ENCODE measurements around the gene SLC12A5.

SLC12A5 gene

GRCh38 chr20:46006022-46006705 lies 22.9 kb upstream of the SLC12A5 start:
- DNase-seq (ENCODE audit: low read depth in 2 of 2, low spot score in 1 of 2): no peak

DNA sequence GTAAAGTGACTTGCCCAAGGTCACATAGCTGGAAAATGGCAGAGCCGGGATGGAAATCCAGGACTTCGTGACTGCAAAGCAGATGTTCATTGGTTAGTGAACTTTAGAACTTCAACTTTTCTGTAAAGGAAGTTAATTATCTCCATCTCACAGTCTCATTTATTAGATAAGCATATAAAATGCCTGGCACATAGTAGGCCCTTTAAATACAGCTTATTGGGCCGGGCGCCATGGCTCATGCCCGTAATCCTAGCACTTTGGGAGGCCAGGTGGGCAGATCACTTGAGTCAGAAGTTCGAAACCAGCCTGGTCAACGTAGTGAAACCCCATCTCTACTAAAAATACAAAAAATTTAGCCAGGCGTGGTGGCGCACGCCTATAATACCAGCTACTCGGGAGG lies 22.1 kb upstream of the SLC12A5 start:
- no peak for DNase-seq (ENCODE audit: low read depth in 2 of 2, low spot score in 1 of 2)

- DNase-seq (ENCODE audit: low read depth in 2 of 2, low spot score in 1 of 2): no peak
Measured at GRCh38 chr20:46007671-46008070, 21.3 kb upstream of the SLC12A5 start.

- no peak for DNase-seq (ENCODE audit: low read depth in 2 of 2, low spot score in 1 of 2)
Measured at GRCh38 chr20:46009816-46010215, 19.2 kb upstream of the SLC12A5 start.

DNA sequence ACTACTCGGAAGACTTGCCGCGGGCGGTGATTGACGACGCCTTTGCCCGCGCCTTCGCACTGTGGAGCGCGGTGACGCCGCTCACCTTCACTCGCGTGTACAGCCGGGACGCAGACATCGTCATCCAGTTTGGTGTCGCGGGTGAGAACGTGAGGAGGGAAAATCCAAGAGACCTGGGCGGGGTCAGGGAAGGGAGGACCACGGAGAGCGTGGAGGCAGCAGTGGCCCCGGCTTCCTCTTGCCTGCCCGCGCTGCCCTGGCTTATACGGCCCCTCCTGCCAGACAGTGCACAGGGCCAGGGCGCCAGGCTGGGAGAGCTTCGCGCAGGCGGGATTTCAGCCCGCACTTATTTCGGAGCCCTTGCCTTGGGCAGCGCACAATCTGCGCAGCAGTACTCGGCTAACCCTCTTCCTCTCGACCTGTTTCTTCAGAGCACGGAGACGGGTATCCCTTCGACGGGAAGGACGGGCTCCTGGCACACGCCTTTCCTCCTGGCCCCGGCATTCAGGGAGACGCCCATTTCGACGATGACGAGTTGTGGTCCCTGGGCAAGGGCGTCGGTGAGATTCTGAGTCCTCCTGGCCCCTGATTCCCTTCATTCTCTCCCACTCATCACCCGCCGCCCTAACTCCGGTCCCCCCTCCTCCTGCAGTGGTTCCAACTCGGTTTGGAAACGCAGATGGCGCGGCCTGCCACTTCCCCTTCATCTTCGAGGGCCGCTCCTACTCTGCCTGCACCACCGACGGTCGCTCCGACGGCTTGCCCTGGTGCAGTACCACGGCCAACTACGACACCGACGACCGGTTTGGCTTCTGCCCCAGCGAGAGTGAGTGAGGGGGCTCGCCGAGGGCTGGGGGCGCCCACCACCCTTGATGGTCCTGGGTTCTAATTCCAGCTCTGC lies 18.3 kb upstream of the SLC12A5 start:
- no peak for DNase-seq (ENCODE audit: low read depth in 2 of 2, low spot score in 1 of 2)

DNA sequence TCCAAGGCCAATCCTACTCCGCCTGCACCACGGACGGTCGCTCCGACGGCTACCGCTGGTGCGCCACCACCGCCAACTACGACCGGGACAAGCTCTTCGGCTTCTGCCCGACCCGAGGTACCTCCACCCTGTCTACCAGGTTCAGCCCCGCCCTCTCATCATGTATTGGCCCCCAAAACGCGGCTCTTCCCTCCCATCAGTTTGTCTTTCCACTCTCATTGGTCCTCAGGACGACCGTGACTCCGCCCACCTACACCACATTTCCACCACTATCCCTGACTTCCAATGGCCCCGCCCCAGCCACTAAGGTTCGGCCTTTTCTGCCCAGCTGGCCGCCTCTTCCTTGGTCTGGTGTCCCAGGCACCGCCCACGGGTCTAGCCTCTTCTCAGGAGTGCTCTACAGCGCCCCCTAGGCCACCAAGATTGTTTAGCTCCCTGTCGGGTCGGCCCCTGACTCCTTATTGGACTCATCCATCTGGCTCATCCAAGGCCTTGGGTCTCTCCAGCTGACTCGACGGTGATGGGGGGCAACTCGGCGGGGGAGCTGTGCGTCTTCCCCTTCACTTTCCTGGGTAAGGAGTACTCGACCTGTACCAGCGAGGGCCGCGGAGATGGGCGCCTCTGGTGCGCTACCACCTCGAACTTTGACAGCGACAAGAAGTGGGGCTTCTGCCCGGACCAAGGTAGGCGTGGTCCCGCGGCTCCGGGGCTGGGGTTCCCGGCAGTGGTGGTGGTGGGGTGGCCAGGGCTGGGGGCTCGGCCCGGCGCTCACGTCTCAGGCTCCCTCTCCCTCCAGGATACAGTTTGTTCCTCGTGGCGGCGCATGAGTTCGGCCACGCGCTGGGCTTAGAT lies 17.2 kb upstream of the SLC12A5 start:
- no peak for DNase-seq (ENCODE audit: low read depth in 2 of 2, low spot score in 1 of 2)

- no peak for DNase-seq (ENCODE audit: low read depth in 2 of 2, low spot score in 1 of 2)
Measured at GRCh38 chr20:46012921-46013320, 16.1 kb upstream of the SLC12A5 start.

DNA sequence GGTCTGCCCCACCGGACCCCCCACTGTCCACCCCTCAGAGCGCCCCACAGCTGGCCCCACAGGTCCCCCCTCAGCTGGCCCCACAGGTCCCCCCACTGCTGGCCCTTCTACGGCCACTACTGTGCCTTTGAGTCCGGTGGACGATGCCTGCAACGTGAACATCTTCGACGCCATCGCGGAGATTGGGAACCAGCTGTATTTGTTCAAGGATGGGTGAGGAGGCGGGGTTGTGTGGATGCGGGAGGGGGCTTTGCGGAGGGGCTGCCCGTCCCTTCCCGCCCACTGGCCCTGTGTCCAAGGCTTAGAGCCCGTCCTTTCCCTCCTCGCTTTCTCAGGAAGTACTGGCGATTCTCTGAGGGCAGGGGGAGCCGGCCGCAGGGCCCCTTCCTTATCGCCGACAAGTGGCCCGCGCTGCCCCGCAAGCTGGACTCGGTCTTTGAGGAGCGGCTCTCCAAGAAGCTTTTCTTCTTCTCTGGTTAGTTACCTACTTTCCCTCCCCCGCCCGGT lies 15.6 kb upstream of the SLC12A5 start:
- DNase-seq (ENCODE audit: low read depth in 2 of 2, low spot score in 1 of 2): no peak

DNA sequence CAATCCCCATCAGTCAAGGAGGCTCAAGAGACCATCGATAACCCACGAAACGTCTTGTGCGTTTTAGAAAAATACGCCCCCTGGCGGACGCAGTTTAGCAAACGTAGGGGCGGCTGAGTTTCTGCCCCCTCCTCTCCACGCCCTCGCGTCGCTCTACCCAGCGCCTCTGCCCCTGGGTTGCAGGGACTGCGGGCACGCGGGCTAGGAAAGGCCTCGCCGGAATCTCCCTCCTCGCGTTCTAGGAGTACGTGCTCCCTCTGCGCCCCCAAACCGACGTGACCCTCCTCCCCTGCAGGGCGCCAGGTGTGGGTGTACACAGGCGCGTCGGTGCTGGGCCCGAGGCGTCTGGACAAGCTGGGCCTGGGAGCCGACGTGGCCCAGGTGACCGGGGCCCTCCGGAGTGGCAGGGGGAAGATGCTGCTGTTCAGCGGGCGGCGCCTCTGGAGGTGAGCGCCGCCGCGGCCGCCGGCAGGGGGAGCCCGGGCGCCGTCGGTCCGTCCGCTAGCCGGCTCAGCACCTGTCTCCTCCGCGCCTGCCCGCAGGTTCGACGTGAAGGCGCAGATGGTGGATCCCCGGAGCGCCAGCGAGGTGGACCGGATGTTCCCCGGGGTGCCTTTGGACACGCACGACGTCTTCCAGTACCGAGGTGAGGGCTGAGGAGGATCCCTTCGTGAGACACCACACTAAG lies 15.0 kb upstream of the SLC12A5 start:
- DNase-seq (ENCODE audit: low read depth in 2 of 2, low spot score in 1 of 2): peak; percentile 30 to 48

- DNase-seq (ENCODE audit: low read depth in 2 of 2, low spot score in 1 of 2): no peak
Measured at GRCh38 chr20:46014517-46015396, 14.3 kb upstream of the SLC12A5 start.

GRCh38 chr20:46017272-46017671 lies 11.7 kb upstream of the SLC12A5 start:
- no peak for DNase-seq (ENCODE audit: low read depth in 2 of 2, low spot score in 1 of 2)

DNA sequence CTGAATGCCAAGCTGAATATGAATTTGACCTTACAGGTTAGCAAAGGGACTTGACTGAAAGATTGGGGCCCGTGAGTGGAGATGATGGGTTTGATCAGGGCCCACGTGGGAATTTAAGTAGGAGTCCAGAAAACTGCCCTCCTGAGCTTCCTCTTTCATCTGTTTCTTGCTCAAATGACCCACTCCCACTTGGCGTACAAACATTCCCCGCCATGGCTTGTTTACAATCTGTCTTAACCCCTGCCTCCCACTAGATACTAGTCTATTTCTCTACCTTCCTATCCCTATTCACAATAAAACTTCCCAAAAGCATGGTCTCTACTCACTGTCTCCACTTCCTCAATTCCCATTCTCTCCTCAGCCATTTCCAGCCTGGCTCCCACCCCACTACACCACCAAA lies 10.9 kb upstream of the SLC12A5 start:
- DNase-seq (ENCODE audit: low read depth in 2 of 2, low spot score in 1 of 2): no peak

- DNase-seq (ENCODE audit: low read depth in 2 of 2, low spot score in 1 of 2): no peak
Measured at GRCh38 chr20:46018611-46019010, 10.4 kb upstream of the SLC12A5 start.

DNA sequence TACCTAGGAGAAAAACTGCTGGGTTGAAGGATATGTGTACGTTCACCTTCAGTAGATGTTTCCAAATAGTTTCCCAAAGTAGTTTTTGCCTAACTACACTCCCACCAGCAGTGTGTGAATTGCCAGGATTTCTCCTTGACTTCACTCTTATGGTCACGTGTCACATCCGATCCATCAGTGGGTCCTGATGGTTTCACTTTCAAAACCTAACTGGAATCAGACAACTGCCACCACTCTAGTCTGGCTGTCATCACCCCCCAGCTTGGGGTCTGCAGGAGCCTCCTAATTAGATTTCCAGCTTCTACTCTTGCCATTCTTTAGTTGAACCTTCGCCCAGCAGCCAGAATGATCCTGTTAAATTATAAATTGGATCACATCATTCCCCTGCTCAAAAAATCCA lies 8.5 kb upstream of the SLC12A5 start:
- DNase-seq (ENCODE audit: low read depth in 2 of 2, low spot score in 1 of 2): no peak

- DNase-seq (ENCODE audit: low read depth in 2 of 2, low spot score in 1 of 2): no peak
Measured at GRCh38 chr20:46021361-46022359, 7.4 kb upstream of the SLC12A5 start.

DNA sequence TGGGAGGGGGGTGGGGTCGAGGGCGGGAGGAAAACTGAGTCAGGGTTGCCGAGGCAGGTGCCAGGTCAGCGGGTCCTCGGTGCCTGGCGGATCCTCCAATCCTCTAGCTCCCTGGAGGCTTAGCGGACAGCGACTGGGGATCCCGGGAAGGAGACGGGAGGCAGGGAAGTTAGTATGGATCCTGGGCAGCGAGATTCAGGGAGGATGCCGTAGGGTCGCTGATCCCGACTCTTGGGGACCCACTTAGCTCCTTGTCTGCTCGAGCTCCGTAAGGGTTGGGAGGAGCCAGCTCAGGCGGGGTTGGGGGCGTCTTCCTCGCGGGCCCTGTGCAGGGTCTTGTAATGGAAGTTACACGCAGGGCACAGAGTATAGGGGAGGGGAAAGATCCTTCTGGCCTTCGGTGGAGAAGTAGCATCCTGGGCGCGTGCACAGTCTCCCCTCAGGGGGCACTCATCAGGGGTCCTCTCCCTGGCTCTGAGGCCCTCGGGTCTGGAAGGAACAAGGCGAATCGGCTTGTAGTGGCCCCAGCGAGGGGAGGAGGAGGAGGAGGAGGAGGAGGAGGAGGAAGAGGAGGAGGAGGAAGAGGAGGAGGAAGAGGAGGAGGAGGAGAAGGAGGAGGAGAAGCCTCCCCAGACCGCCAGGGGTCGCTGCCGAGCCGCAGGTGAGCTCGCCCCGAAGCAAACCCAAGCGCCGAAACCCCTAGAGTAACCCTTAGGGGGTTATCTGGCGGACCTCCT lies 6.4 kb upstream of the SLC12A5 start:
- peak; percentile 45 to 63 for DNase-seq (ENCODE audit: low read depth in 2 of 2, low spot score in 1 of 2)

DNA sequence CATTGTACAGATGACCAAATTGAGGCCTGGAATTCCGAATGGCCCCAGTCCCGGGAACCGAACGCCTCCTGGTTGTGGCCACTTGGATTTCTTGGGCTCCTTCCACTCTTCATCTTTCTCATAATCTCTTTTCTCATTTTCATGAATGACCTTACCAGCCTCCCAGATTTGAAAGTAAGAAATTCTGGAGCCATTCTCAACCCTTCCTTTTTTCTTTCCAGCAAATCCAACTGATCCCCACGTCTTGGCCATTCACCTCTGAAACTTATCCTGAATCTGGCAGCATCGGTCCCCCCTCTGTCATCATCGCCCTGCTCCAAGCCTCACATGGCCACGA lies 5.9 kb upstream of the SLC12A5 start:
- DNase-seq (ENCODE audit: low read depth in 2 of 2, low spot score in 1 of 2): no peak

GRCh38 chr20:46023999-46024398 lies 5.0 kb upstream of the SLC12A5 start:
- no peak for DNase-seq (ENCODE audit: low read depth in 2 of 2, low spot score in 1 of 2)
